ENCODE results near the gene KLHL18.
"Not testable (repeated sequence)": the region's sequence is repeated elsewhere in the genome, so short reads cannot be mapped to it uniquely, and the experiment has no call there.

The KLHL18 gene

DNA sequence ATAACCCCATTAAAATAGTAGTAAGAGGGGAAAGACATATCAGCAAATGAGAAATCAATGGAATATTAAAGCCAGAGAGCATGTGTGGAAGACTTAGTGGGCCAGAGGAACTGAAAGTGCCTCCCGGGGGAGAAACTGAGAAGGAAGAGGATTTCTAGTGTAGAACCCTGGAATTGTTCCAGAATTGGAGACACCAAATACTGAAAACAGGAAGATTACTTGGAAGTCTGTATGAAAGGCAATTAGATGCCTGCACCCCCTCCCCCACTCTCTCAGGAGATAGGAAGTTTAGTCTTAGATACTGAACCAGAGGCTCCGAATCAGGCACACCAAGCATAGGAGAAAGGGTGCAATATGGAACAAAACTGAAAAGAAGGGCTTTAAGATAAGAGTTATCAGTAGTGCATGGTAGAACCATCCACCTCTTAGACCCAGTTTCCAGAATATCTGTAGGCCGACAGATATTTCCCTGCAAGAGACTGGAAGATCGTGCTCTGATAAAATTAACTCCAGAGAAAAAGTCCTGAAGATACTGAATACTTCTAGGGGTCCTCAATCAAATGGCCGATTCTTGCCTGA is 32.4 kb downstream of the KLHL18 start:
- peak; percentile 73 for DNase-seq

DNA sequence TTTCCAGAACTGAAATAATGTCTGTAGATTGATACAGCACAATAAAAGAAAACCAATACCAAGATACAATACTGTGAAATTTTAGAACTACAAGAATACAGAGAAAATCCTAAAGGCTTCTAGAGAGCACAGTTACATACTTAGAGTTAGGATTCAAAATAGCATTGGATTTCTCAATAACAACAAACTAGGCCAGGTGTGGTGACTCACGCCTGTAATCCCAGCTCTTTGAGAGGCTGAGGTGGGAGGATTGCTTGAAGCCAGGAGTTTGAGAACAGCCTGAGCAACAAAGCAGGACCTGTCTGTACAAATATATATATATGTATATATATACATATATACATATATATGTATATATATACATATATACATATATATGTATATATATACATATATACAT is 33.4 kb downstream of the KLHL18 start:
- DNase-seq, result not testable (repeated sequence)

DNA sequence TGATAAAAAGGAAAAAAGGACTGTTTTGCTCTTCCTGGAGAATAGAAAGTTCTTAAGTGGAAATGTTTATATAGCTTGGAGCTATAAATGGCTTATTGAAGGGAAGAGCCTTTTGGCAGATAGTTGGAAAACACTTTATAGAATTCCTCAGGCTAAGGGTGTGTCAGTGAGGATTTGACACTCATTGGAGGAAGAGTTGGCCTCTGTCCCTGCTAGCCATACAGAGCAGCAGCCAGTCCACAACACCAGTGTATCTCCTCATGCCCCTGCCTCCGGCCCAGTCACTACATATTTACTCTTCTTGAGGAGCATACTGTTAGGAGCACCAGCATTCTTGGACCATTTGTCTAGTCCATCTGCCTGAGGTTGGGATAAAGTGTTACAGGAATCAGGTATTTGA is 36.2 kb downstream of the KLHL18 start:
- no peak for DNase-seq

DNA sequence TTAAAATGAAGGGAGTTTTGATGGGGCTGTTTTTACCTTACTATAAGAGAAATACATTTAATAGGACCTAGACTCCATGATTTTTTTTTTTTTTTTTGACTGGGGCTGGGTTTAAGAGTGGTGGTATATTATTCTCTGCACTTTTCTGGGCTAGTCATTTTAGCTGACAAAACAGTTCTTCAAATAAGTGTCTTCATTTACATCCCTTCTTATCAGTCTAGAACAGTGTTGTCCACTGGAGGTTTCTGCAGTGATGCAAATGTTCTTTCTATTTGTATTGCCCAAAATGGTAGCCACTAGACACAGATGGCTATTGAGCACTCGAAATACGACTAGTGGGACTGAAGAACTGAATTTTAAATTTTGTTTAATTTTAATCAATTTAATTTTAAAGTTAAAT is 37.2 kb downstream of the KLHL18 start:
- DNase-seq, result peak; percentile 34

DNA sequence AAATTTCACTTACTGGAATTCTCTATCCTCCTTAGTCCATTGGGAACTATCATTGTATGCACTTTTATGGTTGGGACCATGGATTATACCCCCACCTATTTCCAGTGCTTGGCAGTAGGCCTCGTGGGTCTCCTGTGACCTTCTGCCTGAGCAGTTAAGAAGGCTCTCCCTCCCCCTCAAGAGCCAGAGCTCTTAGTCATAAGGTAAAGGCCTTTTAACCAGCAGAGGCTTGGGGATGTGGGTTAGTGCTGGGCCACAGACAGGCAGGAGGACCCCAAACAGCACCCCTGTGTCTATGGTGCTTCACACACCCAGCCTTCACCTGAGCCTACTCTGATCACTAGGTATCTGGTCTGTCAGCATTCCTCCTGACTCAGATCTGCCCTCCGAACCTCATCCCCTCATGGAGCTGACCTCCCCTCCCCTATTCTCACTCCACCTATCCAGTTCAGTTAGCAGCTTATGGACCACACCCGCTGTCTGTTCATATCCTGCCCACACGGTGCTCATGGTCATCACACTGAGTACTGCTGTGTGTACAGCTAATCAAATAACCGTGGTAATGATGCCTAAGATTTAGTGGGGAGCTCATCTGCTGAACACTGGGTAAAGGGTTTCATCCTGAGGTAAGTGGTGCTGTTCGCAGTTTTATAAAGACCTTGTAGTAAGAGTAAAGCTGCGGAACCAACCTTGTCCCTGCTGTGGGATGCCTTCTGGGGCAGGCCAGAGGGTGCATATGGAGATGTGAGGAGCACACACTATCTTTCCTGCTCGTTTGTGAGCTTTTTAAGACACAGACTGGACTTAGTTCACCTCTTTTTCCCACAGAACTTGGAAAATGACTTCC is 40.9 kb downstream of the KLHL18 start:
- peak; percentile 37 for DNase-seq

DNA sequence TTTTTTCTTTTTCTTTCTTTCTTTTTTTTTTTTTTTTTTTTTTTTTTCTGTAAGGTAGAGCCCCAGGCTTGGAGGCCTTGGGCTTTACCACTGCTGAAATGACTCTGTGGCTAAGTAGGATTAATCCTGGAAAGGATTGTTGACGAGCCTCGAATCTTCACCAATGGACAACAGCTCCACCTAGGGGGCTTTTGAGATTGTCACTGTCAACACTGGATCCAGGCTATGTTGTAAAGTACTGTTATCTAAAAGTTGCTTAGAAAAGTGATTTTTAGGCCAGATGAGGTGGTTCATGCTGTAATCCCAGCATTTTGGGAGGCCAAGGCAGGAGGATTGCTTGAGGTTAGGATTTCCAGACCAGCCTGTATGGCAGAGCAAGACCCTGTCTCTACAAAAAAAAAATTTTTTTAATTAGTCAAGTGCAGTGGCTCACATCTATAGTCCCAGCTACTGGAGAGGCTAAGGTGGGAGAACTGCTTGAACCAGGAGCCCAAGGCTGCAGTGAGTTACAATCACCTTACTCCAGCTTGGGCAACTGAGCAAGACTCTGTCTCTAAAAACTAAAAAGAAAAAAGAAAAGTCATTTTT is 41.6 kb downstream of the KLHL18 start:
- DNase-seq, result peak; percentile 87

DNA sequence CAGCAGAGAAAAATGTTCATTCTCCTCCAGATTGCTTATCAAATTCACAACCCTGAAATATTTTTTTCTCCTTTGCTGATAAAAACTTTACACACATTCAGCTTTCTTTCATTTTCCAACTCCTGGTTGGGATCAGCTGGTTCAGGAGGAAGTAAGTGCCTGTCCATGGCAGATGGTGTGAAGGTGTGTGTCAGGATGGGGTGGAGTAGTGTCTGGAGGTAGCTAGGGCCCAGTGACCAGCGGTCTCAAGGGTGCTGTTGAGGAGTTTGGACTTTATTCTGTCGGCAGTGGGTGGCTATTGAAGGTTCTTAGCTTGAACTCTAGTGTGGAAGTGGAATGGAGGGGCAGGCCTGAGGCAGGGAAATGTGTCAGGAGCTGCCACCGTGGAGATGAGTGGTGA is 51.2 kb downstream of the KLHL18 start:
- no peak for DNase-seq

DNA sequence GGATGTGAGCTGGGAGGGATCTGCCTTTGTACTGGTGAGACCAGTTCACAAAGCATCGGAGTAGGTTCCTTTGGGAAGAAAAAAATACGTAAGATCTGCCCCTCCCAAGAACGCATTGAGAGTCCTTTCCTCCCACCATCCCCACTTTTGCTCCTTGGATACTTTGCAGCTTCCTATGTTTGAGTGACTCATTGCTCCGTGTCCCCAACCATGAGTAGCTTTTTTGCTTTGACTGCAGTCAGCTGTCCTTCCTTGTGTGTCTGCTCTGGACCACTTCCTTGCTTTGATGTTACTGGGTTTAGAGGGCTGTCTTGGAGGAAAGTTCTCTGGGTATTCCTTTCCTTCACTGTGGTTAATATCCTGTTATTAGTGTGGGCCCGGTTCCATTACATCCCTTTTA is 54.9 kb downstream of the KLHL18 start:
- no peak for DNase-seq

DNA sequence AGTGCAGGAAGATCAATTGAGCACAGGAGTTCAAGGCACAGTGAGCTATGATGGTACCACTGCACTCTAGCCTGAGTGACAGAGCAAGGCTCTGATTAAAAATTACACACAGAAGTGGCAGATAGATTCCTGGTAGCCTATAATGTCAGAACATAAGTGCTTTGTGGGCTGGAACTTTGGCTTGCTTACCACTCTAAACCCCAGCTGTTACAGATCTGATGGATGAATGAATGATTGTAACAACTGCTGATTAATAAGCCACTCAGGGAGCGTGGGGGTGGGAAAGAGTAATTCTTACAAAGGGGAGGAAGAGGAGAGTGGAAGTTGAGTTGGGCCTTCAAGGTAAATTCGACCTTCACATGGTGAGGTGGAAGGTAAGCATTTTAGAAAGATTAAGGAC is 57.2 kb downstream of the KLHL18 start:
- DNase-seq, result no peak

DNA sequence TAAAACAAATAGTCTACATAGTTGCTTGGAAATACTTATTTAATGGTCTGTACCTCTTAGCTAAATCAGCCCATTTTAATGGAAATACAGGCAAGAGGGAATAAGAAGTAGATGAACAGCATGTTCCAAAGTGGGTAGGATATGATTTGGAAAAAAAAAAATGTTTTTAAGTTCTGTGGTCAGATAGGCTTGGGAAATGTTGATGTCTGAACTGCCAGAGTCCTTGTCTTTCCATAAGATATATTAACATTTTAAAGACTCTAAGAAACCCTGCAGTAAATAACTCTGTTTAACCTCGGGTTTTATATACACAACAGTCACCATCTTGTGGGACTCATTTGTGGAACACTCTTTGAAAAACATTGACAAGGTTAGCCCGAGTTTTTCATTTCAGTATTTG is 58.1 kb downstream of the KLHL18 start:
- DNase-seq, result no peak

DNA sequence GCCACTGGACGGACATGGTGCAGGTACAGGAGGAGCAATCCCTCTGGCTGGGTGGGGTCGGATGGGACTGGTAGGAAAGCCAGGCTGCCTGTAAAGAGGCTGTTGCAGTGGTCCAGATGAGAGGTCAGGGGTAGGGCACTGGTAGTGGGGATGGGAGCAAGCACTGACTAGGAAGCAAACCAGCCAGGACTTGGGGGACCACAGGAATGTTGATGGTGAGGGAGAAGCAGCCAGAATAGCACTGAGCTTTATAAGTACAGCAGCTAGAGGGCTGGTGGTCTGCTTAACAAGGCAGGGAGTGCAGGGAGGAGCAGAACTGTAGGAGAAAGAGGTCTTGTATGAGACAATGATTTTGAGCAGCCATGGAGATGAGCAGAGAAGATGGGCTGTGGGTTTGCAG is 59.4 kb downstream of the KLHL18 start:
- DNase-seq, result no peak

DNA sequence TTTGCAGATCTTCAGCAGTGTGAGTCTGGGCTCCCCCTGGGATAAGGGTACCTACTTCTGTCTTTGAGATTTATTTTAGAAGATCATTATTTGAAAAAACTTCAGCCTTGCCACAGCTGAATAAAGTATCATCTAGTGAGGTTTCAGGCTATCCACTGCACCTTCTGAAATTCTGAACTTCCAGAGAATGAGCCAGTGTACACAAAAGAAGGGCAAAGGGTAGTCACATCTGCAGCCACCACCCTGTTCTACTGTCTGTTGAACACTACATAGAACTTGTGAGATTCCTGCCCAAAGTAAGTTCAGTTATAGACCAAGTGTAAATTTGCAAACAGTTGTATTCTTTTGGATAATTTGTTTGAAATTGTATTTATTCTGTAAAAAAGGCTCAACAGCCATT is 60.1 kb downstream of the KLHL18 start:
- no peak for DNase-seq

DNA sequence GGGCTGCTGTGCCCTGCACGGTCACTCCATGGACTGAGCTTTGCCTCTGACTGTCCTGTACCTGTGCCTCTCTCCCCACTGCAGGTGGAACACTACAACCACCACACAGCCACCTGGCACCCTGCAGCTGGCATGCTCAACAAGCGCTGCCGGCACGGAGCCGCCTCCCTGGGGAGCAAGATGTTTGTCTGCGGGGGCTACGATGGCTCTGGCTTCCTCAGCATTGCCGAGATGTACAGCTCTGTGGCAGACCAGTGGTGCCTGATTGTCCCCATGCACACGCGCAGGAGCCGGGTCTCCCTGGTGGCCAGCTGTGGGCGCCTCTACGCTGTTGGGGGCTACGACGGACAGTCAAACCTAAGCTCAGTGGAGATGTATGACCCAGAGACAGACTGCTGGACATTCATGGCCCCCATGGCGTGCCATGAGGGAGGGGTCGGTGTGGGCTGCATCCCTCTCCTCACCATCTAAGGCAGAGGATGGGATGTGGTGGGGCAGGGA is 60.8 kb downstream of the KLHL18 start:
- no peak for DNase-seq

DNA sequence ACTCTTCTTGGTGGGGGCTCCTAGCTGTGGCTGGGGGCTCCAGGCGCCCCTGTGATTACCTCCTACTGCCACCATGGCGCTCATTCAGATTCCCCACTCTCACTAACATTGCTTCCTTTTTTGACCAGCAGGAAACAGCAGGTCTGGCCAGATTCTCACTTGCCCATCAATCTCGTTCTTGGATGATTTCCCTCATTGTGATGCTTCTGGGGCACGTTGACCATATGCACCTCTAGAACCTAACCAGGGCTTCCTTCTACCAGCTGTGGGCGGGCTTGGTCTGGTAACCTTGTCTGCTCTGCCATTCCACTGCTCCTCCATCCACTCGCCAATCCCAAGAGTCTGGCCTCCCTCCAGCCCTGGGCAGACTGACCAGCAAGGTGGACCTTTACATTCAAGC is 62.2 kb downstream of the KLHL18 start:
- no peak for DNase-seq

DNA sequence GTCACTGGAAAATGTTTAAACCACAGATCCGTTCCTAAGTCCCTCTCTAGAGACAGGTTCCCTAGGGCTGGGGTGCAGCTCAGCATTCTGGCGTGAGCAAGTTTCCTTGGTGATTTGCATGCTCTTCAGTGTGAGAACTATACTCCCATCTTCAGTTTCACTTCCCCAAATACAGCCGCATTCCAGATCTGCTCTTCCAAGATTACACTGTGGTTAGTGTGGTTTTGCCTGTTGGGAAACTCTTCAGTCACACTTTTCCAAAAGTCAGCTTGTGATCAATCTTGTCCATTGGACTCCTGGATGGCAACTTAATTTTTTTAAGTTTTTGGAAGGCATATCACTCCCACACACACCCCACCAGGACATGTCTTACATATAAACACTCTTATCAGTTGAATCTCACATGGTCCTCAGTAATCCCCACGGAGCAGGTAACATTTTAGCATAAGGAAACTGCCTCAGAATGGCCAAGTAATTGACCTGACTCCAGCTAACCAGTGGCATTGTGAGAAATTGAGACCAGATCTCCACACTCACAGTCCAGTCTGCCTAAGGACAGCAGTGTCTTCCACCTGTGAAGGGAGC is 64.6 kb downstream of the KLHL18 start:
- DNase-seq, result peak; percentile 79

DNA sequence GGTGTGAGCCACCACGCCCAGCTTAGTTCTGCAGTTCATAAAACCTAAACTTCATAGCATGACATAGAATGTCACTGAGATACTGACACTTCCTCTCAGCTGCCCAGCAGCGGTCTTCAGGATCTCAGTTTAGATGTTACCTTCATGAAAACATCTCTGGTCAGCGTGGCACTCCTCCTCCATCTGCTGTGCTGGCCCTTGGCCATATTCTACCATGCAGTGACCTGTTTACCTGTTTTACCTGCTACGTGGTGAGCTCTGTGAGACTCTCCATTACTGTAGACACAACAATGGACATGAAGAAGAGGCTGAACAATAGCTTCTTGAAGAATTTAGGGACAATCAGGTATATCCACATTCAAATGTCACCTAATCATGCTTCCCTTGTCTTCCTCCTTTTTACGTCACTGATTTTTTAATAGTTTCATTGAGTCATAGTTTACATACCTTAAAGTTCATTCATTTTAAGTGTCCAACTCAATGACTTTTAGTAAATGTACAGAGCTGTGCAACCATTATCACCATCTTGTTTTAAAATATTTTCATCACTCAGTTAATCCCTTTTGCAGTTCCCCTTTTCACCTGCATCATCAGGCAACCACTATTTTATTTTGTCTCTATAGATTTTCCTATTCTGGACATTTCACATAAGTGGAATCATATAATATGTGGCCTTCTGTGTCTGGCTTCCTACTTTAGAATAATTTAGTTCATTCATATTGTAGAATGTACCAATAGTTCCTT is 65.8 kb downstream of the KLHL18 start:
- DNase-seq, result no peak

DNA sequence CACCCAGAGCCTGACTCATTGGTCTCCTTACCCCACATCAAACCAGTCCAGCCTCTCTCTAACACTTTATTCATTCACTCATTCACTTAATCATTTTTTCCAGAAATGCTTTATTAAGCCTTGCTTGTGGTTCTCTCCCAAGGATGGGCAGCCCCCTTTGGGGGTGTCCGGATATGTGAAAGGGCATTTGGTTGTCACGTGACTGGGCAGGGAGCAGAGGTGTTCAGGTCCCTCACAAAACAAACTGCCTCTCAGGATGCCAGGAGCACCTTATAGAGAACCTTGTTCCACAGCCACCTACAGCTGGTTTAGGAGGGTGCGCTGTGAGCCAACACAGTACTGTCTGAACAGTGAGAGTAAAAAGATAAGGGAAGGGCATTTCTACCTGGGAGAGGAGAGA is 72.3 kb downstream of the KLHL18 start:
- DNase-seq, result no peak

DNA sequence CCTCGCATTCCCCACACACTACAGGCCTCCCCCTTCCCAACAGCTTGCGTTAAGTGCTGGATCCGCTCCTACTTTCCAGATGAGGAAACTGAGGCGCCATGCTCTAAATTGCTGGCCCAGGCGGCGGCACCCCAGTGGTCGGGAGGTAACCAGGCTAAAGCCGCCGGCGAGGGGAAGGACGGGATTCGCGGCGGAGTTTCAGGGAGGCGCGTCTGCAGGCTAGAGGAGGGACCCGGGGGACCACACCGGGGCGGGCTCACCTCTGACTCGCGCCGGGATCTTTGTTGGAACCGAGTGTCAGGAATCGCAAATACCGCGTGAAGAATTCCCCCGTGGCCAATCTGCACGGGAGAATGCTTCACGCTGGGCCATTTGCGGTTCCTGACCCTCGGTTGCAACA is 73.5 kb downstream of the KLHL18 start:
- no peak for DNase-seq

DNA sequence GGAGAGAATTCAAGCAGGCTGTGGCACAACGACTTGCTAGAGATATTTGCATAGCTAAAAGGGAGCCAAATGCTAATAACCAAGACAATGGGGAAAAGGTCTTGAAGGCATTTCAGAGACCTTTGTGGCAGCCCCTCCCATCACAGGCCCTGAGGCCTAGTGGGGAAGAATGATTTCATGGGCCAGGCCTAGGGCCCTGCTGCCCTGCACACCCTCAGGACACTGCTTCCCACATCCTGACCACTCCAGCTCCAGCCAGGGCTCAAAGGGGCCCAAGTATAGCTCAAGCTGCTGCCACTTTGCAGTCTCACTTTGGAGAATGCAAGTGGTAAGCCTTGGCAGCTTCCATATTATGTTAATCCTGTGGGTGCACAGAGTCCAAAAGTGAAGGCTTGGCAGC is 76.6 kb downstream of the KLHL18 start:
- DNase-seq, result no peak

DNA sequence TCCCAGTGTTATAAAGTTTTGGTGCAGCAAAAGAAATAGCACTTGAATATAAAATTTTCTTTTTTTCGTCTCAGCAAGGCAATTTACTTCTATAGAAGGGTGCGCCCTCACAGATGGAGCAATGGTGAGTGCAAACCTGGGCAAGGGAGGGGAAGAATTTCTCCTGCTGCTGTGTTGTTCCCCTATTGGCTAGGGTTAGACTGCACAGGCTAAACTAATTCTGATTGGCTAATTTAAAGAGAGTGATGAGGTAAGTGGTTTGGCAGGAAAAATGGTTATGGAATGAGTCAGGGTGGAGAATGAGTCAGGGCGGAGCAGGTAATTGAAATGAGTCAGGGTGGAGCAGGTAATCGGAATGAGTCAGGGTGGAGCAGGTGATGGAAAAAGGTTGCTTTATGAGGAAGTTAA is 77.4 kb downstream of the KLHL18 start:
- not testable (repeated sequence) for DNase-seq

DNA sequence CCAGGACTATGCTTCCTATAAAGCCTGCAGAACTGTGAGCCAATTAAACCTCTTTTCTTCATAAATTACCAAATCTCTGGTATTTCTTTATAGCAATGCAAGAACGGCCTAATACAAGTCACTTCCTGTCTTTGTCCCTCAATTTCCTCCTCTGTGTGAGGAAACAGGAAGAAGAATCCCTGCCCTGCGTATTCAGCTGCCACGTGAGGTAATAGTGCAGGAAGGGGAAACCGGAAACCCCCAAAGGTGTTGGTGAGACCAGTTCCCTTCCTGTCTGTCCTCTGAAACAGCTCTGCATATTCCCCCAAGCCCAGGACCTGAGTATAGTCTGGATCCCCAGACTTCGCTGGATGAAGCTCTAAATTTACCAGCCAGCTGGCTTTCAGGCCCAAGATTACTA is 80.0 kb downstream of the KLHL18 start:
- DNase-seq, result peak; percentile 29

DNA sequence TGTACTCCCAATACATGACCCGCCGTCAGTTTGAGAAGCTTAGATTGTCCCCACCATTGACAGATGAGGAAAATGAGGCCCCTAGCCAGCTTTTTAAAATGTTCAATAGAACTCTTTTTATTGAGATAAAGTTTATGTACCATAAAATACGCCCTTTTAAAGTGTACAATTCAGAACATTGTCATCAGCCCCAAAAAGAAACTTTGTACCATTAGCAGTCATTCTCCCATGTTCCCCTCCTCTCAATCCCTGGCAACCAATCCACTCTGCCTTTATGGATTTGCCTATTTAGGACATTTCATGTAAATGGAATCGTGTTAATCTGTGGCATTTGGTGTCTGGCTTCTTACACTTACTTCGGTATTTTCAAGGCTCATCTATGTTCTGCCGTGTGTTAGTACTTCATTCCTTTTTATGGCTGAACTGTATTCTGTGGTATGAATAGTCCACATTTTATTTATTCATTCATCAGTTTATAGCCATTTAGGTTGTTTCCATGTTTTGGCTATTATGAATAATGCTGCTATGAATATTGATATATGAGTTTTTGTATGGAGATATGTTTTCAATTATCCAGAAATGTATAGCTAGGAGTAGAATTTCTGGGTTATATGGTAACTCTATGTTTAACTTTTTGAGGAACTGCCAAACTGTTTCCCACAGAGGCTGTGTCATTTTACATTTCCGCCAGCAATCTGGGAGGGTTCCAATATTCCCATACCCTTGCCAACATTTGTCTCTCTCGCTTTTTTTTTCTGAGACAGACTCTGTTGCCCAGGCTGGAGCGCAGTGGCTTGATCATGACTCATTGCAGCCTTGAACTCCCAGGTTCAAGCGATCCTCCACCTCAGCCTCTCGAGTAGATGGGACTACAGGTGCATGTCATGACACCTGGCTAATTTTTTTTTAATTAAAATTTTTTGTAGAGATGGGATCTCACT is 82.7 kb downstream of the KLHL18 start:
- no peak for DNase-seq

Data from hematopoietic multipotent progenitor cell treated with erythropoietin and hydrocortisone succinate and interleukin-3 and kit ligand, for 4 days (in vitro differentiated cells).